ENCODE results near the gene IQCF6.
A peak's percentile ranks its signal among the peaks of the same experiment; 100 is the strongest.
"Not testable (repeated sequence)": the region's sequence is repeated elsewhere in the genome, so short reads cannot be mapped to it uniquely, and the experiment has no call there.

IQCF6 gene

GRCh38 chr3:51773529-51774056 lies 5.4 kb downstream of the IQCF6 start:
- no peak for DNase-seq (ENCODE audit: low read depth in 2 of 3, low spot score in 1 of 3)

- no peak for DNase-seq (ENCODE audit: low read depth in 2 of 3, low spot score in 1 of 3)
Observed at GRCh38 chr3:51759203-51759602, 19.8 kb downstream of the IQCF6 start.

- not testable (repeated sequence) for DNase-seq (ENCODE audit: low read depth in 2 of 3, low spot score in 1 of 3)
Observed at GRCh38 chr3:51753763-51754750, 25.0 kb downstream of the IQCF6 start.

- no peak for DNase-seq (ENCODE audit: low read depth in 2 of 3, low spot score in 1 of 3)
Observed at GRCh38 chr3:51751287-51751686, 27.8 kb downstream of the IQCF6 start.

GRCh38 chr3:51750878-51751277 lies 28.2 kb downstream of the IQCF6 start:
- DNase-seq (ENCODE audit: low read depth in 2 of 3, low spot score in 1 of 3) = no peak

- DNase-seq (ENCODE audit: low read depth in 2 of 3, low spot score in 1 of 3) = no peak
Observed at GRCh38 chr3:51748327-51748726, 30.7 kb downstream of the IQCF6 start.

GRCh38 chr3:51747840-51748239 lies 31.2 kb downstream of the IQCF6 start:
- DNase-seq (ENCODE audit: low read depth in 2 of 3, low spot score in 1 of 3) = no peak

- DNase-seq (ENCODE audit: low read depth in 2 of 3, low spot score in 1 of 3) = not testable (repeated sequence)
Observed at GRCh38 chr3:51742978-51743377, 36.1 kb downstream of the IQCF6 start.

GRCh38 chr3:51742320-51742719 lies 36.7 kb downstream of the IQCF6 start:
- DNase-seq (ENCODE audit: low read depth in 2 of 3, low spot score in 1 of 3) = not testable (repeated sequence)

GRCh38 chr3:51739110-51739509 lies 39.9 kb downstream of the IQCF6 start:
- no peak for DNase-seq (ENCODE audit: low read depth in 2 of 3, low spot score in 1 of 3)

GRCh38 chr3:51735950-51736349 lies 43.1 kb downstream of the IQCF6 start:
- DNase-seq (ENCODE audit: low read depth in 2 of 3, low spot score in 1 of 3) = no peak

GRCh38 chr3:51735039-51735438 lies 44.0 kb downstream of the IQCF6 start:
- DNase-seq (ENCODE audit: low read depth in 2 of 3, low spot score in 1 of 3) = no peak

- peak in 1 of 3 donors; percentile 25 for DNase-seq (ENCODE audit: low read depth in 2 of 3, low spot score in 1 of 3)
Observed at GRCh38 chr3:51734572-51734907, 44.5 kb downstream of the IQCF6 start.

- no peak for DNase-seq (ENCODE audit: low read depth in 2 of 3, low spot score in 1 of 3)
Observed at GRCh38 chr3:51733859-51734571, 45.0 kb downstream of the IQCF6 start.

GRCh38 chr3:51729042-51729633 lies 49.9 kb downstream of the IQCF6 start:
- DNase-seq (ENCODE audit: low read depth in 2 of 3, low spot score in 1 of 3) = no peak
